Stimulated activated CD4-positive, alpha-beta T cell treated with anti-CD3 and anti-CD28 coated beads, Interleukin-15, amount 100 ng/mL, for 48 hours (primary cell): ENCODE results near the gene UBE2N.
A peak's percentile ranks its signal among the peaks of the same experiment; 100 is the strongest.

Source experiments
- DNase-seq, 2 donors: peaks; one replicate each; pipeline ENCODE4 v3.0.0-alpha.2; 2020; ENCODE audit warnings: low read depth in 2 of 2

Gene UBE2N

DNA sequence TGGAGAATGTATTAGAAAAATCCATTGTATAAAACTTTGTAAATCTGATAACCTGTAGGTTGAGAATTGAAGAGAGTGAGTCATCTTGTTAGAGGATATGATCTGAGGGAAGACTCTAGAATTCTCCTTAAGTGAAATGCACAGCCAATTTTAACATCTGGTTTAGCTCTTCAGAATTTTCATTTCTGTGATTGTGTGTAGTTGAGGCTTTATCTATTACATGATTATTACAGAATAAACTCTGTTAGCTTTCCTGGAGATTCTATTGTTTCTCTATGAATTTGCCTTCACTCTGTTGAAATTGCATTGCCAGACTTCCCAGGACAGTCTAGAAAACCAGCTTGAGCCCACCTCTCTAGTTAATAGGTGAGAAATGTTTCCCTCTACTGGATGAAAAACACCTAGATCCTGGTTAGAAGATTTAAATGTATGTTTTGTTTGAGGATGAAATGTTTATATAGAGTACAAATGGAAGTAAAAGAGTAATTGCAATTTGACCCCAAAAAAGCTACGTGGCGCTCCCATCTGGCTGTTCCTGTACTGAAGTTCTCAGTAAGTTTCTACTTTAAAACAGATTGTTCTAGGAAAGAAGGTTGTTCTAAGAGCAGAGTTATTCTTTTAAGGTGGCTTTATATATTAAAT, 61.1 kb downstream of the UBE2N start:
- DNase-seq: no peak

DNA sequence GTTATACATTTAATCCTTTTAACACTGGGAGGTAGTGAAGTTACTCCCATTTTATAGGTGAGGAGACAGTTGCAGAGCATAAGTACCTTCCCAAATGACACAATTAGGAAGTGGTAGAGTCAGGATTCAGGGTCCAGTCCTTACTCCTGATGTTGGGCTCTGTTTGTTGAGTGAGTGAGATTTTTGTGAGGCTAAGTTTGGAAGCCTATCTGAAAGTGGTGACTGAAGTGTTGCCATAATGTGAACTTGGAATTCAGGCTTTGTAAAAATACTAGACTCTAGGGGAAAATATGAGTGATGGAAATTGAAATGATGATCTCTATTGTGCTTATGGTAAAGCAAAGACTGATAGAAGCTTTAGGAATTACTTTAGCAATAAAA, 61.8 kb downstream of the UBE2N start:
- no peak for DNase-seq

DNA sequence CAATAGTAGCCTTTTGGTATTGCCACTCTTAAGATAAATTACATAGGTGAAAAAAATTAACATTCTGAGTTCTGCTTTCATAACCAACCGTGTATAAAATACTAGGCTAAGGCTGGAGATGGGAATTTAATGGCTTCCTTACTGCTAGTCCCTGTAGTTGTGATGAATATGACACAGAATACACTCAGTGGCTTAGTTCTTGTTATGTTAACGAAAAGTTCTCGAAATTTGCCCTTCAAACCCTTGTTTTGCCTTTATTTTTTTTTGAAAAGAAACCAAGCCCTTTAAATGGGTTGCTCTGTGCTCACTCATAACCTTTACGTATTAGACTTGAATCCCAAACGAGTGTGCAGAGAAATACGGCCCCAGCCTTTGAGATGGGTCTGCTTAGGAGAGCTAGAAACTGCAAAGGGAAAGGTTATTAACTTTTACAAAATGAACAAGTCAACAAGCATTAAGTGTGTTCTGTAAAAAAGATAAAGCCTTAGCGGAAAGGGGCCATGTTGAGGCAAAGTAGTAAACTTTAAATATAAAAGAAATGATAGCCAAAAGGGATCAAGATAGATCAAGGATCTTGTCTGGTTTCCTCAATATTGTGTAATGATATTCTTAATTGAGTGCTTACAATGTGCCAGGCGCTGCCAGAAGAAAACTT, 62.3 kb downstream of the UBE2N start:
- DNase-seq: no peak

DNA sequence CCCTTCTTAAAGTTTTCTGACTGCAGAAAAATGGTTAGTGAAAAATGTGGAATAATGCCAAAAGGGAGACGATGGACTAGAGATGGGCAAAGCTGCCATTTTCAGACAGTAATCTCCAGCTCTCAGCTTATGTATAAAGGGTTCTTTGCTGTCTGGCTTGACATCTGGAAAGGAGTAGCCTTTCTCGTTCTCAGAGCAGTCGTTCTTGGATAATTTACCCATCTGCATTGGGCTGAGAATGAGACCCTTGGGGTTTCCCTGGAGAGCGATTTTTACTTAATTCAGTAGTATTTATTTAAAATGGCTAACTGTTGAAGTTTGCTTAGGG, 62.8 kb downstream of the UBE2N start:
- no peak for DNase-seq

DNA sequence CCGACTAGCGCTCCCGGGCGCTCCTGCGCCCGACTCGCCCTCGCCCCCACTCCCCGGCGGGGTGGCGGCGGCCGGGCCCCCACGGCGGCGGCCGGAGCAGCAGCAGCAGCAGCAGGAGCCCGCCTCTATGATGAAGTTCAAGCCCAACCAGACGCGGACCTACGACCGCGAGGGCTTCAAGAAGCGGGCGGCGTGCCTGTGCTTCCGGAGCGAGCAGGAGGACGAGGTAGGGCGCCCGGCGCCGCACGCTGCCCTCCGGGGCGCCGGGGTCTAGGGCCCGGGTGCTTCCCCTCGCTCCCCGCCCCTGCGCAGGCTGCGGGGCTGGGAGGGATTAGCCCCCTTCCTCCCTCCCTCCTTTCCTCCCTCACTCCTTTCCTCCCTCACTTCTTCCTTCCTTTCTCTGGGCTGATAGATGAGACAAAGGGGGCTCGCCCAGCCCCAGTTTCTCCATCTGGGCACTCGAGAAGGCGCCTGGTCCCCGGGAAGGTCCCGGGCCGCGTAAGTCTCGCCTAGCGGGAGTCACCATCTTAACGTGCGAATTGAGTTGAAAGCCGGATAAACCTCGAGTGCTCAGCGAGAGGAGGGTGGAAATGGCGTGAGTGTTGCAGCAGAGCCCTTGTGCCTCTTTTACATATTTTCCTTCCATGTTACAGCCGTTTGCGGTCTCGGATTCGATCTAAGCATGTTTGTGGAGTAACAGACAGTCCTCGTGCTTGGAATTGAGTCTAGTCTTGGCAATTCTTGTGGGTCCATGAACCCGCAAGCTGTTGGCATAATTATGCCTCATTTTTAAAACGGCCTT, 63.4 kb downstream of the UBE2N start:
- peak; percentile 30 to 45 for DNase-seq

DNA sequence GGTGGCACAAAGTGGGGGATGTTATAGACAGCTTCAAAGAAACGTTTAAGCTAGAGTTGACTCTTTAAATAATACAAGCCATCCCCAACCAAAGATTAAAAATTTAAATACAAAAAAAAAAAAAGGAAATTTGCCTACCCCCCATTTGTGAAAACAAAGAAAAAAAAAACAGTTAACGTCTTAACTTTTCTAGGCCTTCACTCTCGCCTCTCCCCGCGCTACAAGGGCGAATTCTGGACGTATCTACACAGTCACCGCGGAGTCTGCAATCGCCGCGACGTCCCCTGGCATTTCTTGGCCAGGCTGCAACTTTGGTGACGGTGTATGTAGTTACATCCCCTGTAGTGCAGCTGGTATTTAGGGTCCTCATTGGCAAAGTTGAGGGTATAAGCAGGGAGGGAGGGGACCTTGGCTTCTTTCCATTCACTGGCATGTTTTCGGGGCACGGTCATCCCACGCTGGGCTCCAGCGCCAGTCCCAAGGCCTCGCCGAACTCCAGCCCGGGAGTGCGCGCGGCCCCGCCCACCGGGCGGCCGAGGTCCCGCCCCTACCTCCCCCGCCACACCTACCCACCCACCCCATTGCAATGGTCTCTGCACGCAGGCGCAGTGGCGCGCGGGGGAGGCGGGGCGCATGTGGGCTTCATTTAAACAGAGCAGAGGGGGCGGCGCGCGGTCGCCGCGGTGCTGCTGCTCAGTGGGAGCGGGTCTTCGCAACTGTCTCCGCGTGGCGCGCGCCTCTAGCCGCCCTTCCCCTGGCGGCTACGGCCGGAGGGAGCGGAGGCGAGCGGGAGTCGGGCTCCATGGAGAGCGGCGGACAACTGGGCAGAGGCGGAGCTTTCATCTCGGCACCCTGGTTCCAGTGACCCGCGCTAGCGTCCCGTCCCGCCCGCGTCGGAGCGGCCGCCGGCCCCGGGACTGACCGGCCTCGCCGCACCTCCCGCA, 64.2 kb downstream of the UBE2N start, which contains the start of gene NUDT4:
TSS of gene NUDT4 (plus strand) at position 674 of the 944 bp plus-strand sequence. CDS start 398 bp downstream, outside the sequence.
- peak; percentile 91 to 92 for DNase-seq

DNA sequence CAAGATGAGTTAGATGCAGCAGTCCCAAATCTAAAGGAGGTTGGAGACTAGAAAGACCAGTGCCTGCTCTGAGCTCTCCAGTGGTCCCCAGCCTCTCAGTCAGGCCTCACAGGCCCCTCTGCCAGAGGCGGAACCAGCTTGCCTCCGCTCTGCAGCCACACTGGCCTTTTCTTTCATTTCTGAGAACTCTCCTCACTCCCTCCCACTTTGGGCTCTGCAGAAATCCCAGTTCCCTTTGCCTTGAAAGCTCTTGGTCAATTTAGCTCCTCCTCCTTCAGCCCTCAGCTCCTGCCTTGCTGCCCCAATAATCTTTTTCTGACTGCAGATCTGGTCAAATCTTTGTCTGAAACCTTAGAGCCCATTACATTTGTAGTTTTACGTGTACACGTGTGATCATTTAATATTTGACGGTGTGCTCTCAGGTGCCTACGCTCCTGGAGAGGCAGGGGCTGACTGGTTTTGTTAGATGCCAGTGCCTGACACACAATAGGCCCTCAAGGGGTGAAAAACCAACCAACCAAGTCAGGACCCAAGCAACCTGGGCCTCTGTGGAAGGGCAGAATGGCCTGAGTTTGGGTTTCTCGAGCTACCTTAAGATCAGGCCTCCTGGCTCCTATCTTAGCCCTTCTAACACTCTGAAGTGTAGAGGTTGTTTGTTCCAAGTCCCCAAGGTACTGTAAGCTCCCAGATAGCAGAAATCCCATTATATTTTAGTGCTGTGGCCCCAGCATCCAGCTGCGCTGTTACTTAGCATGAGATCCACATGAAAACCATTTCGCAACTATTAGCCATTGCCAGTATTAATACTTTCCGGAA, 65.1 kb downstream of the UBE2N start:
- no peak for DNase-seq

DNA sequence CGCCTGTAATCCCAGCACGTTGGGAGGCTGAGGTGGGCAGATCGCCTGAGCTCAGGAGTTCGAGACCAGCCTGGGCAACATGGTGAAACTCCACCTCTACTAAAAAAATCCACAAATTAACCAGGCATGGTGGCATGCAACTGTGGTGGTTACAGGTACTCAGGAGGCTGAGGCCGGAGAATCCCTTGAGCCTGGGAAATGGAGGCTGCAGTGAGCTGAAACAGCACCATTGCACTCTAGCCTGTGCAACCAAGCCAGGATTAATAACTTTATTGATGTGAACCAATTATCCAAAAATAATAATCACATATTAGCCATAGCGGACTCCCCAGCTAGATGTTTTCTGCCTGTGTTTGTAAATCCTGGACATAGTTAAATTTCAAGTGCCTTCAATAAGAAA, 65.8 kb downstream of the UBE2N start:
- no peak for DNase-seq

DNA sequence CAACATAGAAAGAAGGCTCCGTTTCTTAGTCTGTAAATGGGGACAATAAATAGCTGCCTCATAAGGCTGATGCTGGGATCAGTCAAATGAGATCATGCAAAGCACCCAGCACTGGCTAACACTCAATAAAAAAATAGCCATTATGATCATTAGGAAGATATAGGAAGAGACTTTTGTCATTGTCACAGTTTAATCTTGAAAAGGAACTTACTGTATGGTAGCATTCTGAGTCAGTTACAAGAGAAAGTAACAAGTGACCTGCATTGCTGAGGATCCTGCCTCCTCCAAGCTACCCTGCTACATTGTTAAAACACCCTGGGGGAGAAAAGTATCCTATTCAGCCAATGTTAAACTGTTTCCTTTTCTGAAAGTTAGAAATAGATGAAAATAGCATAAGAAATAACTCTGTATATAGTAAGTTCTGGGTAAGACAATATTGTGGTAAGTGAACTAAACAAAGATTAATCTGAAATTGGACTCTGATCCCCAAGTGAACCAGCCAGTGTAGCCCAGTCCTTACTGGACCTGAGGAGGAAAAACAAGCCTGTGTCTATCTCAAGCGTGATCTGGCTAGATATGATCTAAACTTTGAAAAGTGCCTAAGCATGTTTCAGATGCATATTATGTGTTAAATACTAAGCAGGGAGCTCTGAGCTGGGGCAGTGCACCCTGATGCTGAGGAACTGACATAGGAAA, 67.6 kb downstream of the UBE2N start:
- DNase-seq: no peak

DNA sequence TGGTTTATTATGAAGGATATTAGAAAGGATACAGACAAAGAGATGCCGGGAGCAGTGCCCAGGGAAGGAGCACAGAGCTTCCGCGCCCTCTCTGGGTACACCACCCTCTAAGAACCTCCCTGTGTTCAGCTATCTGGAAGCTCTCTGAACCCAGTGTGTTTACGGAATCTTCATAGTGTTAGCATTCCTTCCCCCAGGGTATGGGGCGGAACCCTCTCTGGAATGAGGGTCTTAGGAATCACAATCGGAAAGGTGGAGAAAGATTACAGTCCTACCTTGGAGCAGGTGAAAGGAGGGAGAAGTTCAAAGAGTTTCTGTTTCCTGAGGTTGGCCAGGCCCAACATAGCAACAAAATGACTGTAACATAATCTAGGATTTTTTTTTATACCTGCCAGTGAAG, 70.8 kb downstream of the UBE2N start:
- no peak for DNase-seq

DNA sequence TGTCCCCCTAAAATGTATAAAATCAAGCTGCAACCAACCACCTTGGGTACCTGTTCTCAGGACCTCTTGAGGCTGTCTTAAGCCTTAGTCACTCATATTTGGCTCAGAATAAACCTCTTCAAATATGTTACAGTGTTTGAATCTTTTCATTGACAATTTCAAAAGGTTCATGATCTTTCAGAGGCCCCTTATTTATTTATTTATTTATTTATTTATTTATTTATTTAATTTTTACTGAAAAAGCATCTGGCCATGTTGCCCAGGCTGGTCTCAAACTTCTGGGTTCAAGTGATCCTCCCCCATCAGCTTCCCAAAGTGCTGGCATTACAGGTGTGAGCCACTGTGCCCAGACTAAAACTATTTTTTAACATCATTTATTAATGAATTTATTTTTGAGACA, 72.2 kb downstream of the UBE2N start:
- DNase-seq: no peak

DNA sequence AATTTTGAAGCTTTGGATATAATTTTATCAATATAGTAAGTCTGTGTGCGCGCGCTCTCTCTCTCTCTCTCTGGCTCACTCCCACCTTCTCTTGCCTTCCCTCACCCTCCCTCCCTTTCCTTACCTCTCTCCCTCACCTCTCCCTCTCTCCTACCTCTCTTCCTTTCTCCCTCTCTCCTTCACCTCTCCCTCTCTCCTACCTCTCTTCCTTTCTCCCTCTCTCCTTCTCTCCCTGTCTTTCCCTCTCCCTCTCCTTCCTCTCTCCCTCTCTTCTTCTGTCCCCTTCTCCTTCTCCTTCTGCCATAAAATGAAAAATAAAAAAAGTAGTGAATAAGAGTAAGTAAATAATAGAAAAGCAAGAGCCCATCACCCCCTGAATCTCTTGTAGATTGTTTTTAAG, 73.0 kb downstream of the UBE2N start:
- DNase-seq: no peak

DNA sequence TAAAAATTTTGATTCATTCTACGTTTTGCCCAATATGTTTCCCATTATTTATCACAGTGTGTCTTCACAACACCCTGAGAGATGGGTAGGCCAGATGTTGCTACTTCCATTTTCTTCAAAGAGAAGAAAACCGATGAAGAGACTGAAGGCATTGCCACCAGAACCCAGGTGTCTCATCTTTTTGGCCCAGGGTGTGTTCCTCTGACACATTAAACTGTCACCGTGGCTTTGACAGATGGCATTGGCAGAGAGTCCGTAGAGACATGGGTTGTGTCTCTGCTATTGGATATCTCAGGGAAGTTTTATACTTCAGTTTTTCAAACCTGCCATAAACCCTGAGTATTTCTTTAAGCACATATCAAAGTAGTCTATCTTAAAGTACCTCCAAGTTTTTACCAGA, 75.3 kb downstream of the UBE2N start:
- DNase-seq: no peak

DNA sequence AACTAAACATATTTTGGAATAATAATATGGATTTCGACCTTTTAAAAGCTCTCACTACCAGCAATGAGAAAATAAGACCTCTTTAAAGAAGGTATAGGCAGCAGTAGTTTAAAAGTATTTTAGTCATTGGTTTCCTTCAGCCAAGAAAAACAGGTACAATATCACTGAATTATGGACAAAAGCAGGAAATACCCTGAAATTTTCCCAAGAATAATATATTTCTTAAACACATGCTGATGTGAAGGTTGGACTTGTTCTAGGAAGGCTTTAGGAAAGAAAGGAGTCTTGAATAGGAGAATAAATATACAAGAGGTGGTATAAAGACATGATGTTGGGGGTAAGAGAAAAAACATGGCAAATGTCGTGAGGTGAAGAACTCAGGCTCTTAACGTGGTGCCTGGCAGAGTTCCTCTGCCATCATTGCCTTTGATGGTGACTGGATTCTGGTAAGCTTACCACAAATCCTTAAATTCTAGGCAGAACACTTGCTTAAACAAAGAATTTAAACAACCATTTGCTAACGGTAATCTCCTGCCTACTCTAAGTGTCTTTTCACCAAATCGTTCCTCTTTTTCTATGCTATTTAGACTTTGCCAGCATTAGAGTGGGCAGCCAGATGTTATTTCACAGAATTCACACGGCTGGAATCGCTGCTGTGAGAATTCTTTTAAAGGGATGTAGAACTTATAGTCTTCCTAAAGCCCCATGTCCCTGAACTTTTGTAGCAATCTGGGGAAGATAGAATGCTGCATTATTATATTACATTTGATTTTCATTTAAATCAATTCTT, 75.9 kb downstream of the UBE2N start:
- no peak for DNase-seq

DNA sequence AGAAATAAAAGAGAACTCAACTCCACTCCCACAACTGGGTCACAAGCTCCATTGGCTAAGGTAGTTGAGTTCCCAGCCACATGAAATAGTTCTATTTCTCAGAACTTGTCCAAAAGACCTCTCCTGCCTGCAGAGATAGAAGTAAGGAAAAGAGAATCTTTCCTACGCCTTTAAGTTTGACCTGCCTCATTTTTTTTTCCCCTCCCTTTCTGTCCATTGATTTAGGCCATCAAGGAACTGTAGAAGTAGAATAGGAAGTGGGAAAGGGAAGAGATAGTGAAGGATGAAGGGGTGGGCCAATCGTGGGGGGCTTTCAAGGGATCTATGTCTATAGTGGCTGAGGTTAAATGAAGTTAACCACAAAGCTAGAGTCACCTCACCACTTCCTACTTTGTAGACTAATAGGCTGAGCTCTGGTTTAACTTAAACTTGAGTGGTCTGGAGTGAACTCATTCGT, 77.9 kb downstream of the UBE2N start:
- DNase-seq: no peak

DNA sequence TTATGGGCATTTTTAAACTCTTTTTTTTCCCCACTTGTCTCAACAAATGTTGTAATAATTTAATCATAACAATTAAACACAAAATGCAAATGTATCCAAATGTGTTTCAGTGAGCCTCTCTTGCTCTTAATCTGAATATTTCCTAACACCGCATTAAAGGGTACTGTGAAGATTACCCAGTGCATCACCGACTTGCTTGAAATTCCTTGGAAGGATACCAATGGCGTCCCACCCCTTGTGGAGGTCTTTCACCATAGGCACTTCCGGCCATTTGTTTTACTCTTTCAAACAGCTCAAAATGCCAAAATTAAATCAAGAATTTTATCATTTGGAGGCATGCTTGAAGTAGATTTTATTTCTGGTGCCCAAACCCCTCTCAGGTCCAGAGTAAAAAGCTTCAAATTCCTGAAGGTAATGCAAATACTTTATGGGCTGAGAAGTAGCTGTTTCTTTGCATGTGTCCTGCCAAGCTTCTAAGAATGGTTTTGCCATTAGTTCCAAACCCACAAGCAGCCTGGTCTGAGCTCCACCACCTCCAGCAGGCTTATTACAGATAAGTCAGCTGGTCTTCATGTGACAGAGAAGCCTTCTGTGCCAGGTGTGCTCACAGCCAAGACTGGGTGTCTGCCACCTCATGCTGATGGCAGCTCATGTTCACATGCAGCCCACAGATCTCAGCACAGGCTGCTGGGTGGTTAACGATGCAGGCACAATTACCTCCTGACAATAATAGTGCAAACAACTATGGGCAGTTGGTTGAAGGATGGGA, 80.4 kb downstream of the UBE2N start:
- no peak for DNase-seq

DNA sequence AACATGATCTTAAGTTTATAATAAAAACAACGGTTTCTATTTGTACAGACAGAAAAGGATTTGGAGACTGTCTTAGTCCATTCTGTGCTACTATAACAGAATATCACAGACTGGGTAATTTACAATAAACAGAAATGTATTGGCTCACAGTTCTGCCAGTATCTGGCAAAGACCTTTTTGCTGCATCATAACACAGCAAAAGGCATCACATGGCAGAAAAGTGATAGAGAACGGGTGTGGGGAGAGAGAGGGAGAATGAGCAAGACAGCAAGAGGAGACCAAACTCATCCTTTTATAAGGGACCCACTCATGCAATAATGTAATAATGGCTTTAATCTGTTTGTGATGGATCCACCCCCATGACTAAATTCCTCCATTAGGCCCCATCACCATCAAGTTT, 81.1 kb downstream of the UBE2N start:
- DNase-seq: no peak

DNA sequence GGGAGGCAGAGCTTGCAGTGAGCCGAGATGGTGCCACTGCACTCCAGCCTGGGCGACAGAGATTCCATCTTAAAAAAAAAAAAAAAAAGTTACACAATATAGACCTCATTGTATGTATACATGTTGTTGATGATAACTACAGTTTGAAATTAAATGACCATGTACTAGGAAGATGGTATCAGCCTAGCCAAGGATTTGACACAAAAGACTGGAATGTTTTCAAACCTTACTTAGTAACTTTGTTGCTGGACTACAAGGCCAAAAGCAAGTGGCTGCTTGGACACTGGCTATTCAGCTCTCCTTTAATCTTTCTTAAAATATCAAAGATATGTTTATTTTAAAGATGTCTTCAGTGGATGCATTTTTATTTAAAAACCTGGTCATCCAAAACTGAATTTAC, 82.9 kb downstream of the UBE2N start:
- DNase-seq: no peak

DNA sequence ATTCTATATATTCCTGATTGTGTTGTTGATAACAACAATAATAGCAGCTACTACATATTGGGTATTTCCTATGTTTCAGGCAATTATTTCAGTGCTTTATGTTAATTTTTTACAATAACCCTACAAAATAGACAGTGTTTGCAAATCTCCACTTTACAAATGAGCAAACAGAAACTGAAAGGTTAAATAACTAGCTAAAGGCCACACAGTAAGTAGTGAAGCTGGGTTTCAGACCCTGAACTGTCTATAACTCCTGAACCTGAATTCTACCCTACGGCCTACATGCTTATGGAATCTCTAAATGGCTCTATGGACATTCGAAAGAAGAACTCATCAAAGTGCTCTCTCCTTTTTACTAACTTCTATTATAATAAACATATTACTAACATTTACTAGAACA, 83.7 kb downstream of the UBE2N start:
- DNase-seq: no peak
